HFFc6 (cell line): ENCODE results near the gene EFCAB6. TPM values are rescaled to one million over a fixed set of nuclear protein-coding genes. Genes with fewer than 3 reads are reported as not detected.

Experiments used
- DNase-seq: peaks from one replicate; pipeline ENCODE4 v3.0.0-alpha.2; 2018
- H3K27ac Mint-ChIP-seq: 2 replicates; pipeline ENCODE4 v1.8.0; 2020; ENCODE audit warnings: mild to moderate bottlenecking, mixed read lengths
- H3K27me3 Mint-ChIP-seq: 2 replicates; pipeline ENCODE4 v1.8.0; 2021; ENCODE audit warnings: mild to moderate bottlenecking, moderate library complexity, mixed read lengths; ENCODE audit not compliant: insufficient read depth
- H3K36me3 Mint-ChIP-seq: 2 replicates; pipeline ENCODE4 v1.8.0; 2021; ENCODE audit warnings: low read depth, mixed read lengths
- H3K4me1 Mint-ChIP-seq: 2 replicates; pipeline ENCODE4 v1.8.0; 2020; ENCODE audit warnings: low read depth, mixed read lengths
- H3K4me3 Mint-ChIP-seq: 2 replicates; pipeline ENCODE4 v1.8.0; 2020; ENCODE audit warnings: mild to moderate bottlenecking, moderate library complexity, mixed read lengths
- H3K9me3 Mint-ChIP-seq: 2 replicates; pipeline ENCODE4 v1.8.0; 2020; ENCODE audit warnings: mild to moderate bottlenecking, mixed read lengths
- CTCF ChIP-seq: fragments of 200-600 bp; sonication (generic); IDR thresholded peaks from 2 replicates; pipeline ENCODE4 v1.5.0; 2021; ENCODE audit warnings: antibody characterized with exemption, mild to moderate bottlenecking
- total RNA-seq, 6 experiments: library from RNA; stranded (reverse); fragmentation: NEBNext Ultra II Directional; extraction: Animal tissue kit (Norgen Biotek cat#: 25700); gene quantifications; 2 replicates in 1 of 6; 3 replicates in 5 of 6; pipeline ENCODE4 v1.2.3, GENCODE V29; 2021

Gene EFCAB6
- total RNA-seq, 6 experiments from 2014 or later = 0.33 to 0.95 (median 0.64) TPM

GRCh38 chr22:43504666-43505261 is 307.3 kb downstream of the EFCAB6 start:
- no peaks in the 10 kb centered on the region for H3K36me3 Mint-ChIP-seq
- no peak overlapping the region for H3K4me3 Mint-ChIP-seq
- no peaks in the 10 kb centered on the region for H3K4me1 Mint-ChIP-seq
- no peak for DNase-seq
- no peaks in the 10 kb centered on the region; the same call in none of the 2 replicates for H3K27me3 Mint-ChIP-seq
- peaks cover 28% of the 10 kb centered on the region for H3K9me3 Mint-ChIP-seq
- H3K27ac Mint-ChIP-seq = no peak overlapping the region
- no peak for TF ChIP-seq CTCF

- Mint-ChIP-seq H3K4me3 (no peak overlapping the region), H3K27me3 (no peaks in the 10 kb centered on the region; the same call in 1 of the 2 replicates), H3K27ac (no peak overlapping the region), H3K9me3 (peaks cover 22% of the 10 kb centered on the region), H3K36me3 (no peaks in the 10 kb centered on the region), H3K4me1 (no peaks in the 10 kb centered on the region)
- DNase-seq = no peak
- no peak for TF ChIP-seq CTCF
Observed at GRCh38 chr22:43504068-43504467, 308.0 kb downstream of the EFCAB6 start.

- no peak for DNase-seq
- Mint-ChIP-seq H3K9me3 (peaks cover 25% of the 10 kb centered on the region), H3K4me3 (no peak overlapping the region), H3K4me1 (no peaks in the 10 kb centered on the region), H3K27me3 (no peaks in the 10 kb centered on the region; the same call in 1 of the 2 replicates), H3K27ac (no peak overlapping the region), H3K36me3 (no peaks in the 10 kb centered on the region)
- no peak for TF ChIP-seq CTCF
Observed at GRCh38 chr22:43502306-43502874, 309.7 kb downstream of the EFCAB6 start.

- Mint-ChIP-seq H3K9me3 (peaks cover 29% of the 10 kb centered on the region), H3K4me3 (no peak overlapping the region), H3K27me3 (no peaks in the 10 kb centered on the region; the same call in 1 of the 2 replicates), H3K27ac (no peak overlapping the region), H3K4me1 (no peaks in the 10 kb centered on the region), H3K36me3 (no peaks in the 10 kb centered on the region)
- no peak for TF ChIP-seq CTCF
- DNase-seq = no peak
Observed at GRCh38 chr22:43501878-43502277, 310.2 kb downstream of the EFCAB6 start.

GRCh38 chr22:43500792-43501785 is 311.0 kb downstream of the EFCAB6 start:
- no peaks in the 10 kb centered on the region for H3K36me3 Mint-ChIP-seq
- no peak for TF ChIP-seq CTCF
- DNase-seq = no peak
- no peaks in the 10 kb centered on the region; the same call in 1 of the 2 replicates for H3K27me3 Mint-ChIP-seq
- H3K4me3 Mint-ChIP-seq = no peak overlapping the region
- H3K4me1 Mint-ChIP-seq = no peaks in the 10 kb centered on the region
- peaks cover 29% of the 10 kb centered on the region for H3K9me3 Mint-ChIP-seq
- no peak overlapping the region for H3K27ac Mint-ChIP-seq
